ENCODE measurements around the gene MXI1.
"Not testable (repeated sequence)": the region's sequence is repeated elsewhere in the genome, so short reads cannot be mapped to it uniquely, and the experiment has no call there.

Gene MXI1

GRCh38 chr10:110241841-110242240, 34.4 kb downstream of the MXI1 start:
- no peak for DNase-seq (ENCODE audit: low read depth)

- DNase-seq (ENCODE audit: low read depth): no peak
These were observed 35.1 kb downstream of the MXI1 start for GRCh38 chr10:110242511-110242910.

GRCh38 chr10:110244550-110244949, 37.1 kb downstream of the MXI1 start:
- DNase-seq (ENCODE audit: low read depth): no peak

DNA sequence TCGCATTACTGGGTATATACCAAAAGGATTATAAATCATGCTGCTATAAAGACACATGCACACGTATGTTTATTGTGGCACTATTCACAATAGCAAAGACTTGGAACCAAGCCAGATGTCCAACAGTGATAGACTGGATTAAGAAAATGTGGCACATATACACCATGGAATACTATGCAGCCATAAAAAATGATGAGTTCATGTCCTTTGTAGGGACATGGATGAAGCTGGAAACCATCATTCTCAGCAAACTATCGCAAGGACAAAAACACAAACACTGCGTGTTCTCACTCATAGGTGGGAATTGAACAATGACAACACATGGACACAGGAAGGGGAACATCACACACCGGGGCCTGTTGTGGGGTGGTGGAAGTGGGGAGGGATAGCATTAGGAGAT, 40.4 kb downstream of the MXI1 start:
- not testable (repeated sequence) for DNase-seq (ENCODE audit: low read depth)

- DNase-seq (ENCODE audit: low read depth): not testable (repeated sequence)
These were observed 42.1 kb downstream of the MXI1 start for GRCh38 chr10:110249489-110249888.

DNA sequence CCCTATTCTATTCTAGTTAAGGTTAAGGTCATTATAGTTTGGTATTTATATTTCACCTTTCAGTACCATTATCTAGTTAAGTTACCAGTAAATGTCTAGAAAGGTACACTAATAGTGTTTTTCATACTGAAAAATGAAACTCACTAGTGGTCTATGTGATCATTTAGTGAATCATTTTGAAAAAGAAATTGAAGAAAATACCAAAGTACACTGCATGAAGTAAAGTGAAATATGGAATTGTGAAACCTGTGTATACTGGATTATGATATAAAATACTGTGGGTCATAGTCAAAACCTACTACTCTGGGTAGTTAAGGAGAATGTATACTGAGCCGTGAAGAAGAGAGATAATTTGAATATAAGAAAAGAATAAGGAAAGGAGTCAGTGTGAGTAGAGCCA, 44.0 kb downstream of the MXI1 start:
- DNase-seq (ENCODE audit: low read depth): not testable (repeated sequence)

- no peak for DNase-seq (ENCODE audit: low read depth)
These were observed 44.7 kb downstream of the MXI1 start for GRCh38 chr10:110252151-110252550.

DNA sequence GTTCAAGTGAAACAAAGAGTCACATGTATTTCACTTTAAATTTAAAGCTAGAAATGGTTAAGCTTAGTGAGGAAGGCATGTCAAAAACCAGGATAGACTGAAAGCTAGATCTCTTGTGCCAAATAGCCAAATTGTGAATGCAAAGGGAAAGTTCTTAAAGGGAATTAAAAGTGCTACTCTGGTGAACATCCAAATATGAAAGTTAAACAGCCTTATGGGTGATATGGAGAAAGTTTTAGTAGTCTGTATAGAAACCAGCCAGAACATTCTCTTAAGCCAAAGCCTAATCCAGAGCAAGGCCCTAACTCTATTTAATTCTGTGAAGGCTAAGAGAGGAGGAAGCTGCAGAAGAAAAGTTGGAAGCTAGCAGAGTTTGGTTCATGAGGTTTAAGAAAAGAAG, 47.1 kb downstream of the MXI1 start:
- DNase-seq (ENCODE audit: low read depth): no peak

- no peak for DNase-seq (ENCODE audit: low read depth)
These were observed 51.1 kb downstream of the MXI1 start for GRCh38 chr10:110258542-110258941.

- no peak for DNase-seq (ENCODE audit: low read depth)
These were observed 51.9 kb downstream of the MXI1 start for GRCh38 chr10:110259317-110259716.

DNA sequence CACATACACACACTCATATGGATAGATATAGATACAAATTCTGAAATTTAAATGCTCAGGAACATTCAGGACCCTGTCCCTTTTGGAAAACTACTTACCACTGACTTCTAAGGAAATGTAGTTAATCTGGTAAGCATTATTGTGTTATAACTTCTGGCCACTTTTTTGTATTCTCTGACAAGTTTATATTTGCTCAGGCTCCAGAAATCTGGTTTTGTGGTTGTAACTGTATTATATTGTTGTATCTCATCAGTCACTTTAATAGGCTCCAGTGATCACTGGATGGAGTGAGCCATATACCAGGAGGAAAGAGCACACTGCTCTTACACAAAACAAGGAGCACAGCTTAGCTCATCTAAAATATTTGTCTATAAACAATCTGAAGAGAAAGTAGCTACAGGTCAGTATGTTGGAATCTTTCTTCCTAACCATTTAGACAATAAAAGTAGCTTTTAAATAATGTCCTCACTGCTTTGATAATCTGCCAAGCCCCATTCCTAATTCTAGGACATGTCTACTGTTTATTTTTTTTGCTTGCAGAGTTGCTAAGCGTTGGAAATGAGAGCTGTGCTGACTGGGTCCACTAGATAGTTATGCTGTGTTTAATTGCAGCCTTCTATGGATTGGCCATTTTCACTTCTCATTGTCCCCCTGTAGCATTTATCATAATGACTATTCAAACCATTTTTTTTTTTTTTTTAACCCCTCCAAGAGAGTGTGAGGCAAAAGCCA, 53.5 kb downstream of the MXI1 start:
- no peak for DNase-seq (ENCODE audit: low read depth)

DNA sequence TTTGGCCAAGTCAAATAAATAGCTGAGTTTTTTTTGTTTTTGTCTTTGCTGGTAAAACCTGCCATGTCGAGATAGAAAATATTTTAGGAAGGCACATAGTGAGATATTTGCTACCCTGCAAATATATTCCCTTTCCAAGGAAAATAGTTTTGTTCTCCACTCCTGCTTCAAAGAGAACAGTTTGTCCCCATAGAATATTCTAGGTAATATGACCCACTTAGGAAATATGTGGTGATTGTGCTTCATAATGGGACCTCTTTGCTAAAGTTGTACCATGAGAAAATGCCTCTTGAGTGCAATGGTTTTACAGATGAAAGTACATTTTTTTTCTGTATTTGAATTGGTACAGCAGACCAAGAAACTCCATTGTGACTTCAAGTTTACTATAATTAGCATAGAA, 55.8 kb downstream of the MXI1 start:
- no peak for DNase-seq (ENCODE audit: low read depth)

- DNase-seq (ENCODE audit: low read depth): no peak
These were observed 58.3 kb downstream of the MXI1 start for GRCh38 chr10:110265573-110266193.

DNA sequence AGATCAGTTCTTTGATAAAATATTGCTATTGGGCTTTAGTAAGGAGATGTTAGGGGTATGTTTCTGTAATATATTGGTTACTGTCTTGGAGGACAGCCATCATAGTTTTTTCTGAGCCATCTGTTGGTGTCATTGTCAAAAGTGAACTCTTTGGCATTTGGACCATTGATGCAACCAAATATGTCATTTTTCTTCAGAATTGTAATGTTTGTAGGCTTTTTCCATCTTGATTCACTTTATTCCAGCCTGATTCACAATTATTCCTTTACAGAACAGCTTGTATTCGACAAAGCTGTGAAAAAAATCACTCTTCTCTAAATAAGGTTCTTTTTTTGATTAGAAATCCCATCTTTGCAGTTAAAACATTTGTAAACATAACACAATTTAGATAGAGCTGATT, 59.9 kb downstream of the MXI1 start:
- DNase-seq (ENCODE audit: low read depth): no peak

DNA sequence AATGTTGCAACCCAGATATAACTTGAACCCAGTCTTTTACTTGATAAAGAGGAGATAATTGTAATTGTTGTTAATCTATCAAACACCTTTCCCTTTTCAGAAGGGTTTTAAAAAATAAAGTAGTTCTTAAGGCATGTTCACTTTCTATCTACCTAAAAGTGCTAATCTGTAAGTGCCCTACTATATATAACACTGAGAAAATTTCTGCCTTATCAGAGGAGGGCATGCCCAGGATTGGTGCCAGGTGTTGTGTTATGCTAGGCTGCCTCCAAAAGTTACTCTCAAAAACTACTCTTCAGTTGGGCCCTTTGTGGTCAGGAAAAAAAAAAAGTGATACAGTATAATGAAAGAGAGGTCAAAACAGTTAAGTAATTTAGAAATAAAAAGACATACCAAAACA, 61.0 kb downstream of the MXI1 start:
- no peak for DNase-seq (ENCODE audit: low read depth)

DNA sequence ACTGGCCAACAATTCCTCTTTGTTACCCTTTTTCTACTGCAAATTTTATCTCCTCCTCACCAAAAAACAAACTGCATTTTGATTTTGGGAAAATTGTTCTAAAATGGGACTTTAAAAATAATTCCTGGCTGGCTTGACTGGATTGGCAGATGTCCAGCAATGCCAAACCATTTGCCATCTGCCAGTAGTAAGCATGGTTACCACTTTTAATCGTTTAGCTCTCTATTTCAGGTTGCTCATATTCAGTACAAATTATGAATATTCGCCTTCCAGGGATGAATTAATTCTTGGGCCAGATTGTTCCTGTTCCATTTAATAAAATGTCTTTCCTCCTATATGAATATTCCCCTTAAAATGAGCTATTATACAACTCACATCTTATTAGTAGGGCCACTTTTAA, 61.6 kb downstream of the MXI1 start:
- no peak for DNase-seq (ENCODE audit: low read depth)

GRCh38 chr10:110269374-110270318, 62.2 kb downstream of the MXI1 start:
- no peak for DNase-seq (ENCODE audit: low read depth)

GRCh38 chr10:110272995-110273394, 65.6 kb downstream of the MXI1 start:
- not testable (repeated sequence) for DNase-seq (ENCODE audit: low read depth)

DNA sequence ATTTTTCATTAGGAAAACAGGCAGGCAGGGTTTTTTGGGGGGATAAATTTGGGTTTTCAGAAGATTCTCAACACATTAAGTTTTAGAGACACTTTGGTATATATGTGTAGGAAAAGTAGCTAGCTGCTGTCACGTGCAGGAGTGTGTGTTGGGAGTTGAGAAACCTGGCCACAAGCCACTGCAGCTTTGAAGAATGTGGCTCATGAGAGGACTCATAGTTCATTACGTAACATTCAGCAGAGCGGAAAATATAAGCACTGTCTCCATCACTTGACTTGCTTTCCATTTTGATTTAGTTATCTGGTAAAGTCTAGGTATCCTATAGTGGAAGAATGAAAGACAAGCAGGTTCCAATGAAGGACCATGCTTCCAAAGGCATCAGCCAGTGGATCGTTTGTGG, 66.1 kb downstream of the MXI1 start:
- no peak for DNase-seq (ENCODE audit: low read depth)

GRCh38 chr10:110274072-110274627, 66.7 kb downstream of the MXI1 start:
- no peak for DNase-seq (ENCODE audit: low read depth)

DNA sequence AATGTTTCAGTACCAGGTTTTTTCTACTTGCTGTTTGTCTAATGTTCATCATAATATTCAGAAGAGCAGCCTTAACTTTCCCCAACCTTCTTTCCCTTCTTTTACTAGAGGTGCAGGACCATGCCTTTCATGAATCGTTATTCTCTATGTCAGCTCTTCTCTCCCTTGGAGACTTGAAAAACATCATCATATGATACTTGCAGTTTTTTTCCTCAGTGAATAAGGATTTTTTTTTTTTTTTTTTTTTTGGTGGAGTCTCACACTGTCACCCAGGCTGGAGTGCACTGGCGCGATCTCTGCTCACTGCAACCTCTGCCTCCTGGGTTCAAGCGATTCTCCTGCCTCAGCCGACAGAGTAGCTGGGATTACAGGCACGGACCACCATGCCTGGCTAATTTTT, 67.2 kb downstream of the MXI1 start:
- no peak for DNase-seq (ENCODE audit: low read depth)

GRCh38 chr10:110275128-110275729, 67.8 kb downstream of the MXI1 start:
- DNase-seq (ENCODE audit: low read depth): no peak
